PC-9 (cell line): ENCODE measurements around the gene PPEF1. TPM values are rescaled to one million over a fixed set of nuclear protein-coding genes. Genes with fewer than 3 reads are reported as not detected.

Experiments used
- BruUV-seq: library from RNA; stranded (reverse); fragments of 400-500 nt; replicated peaks from 2 replicates; lab custom pipeline; 2021; lab: Mats Ljungman, UMichigan
- CTCF ChIA-PET: fragments of 300-600 bp; sonication (Branson Sonifier 250); formaldehyde crosslinking; loops from one replicate; lab custom pipeline; 2022; ENCODE audit warnings: antibody characterized with exemption; lab: Charles Lee
- POLR2A ChIA-PET: fragments of 300-600 bp; sonication (Branson Sonifier 250); formaldehyde crosslinking; loops from one replicate; lab custom pipeline; 2022; ENCODE audit warnings: antibody characterized with exemption; ENCODE audit not compliant: unreplicated experiment; lab: Charles Lee
- DNase-seq, 2 experiments: peaks; one replicate each; pipeline versions ENCODE4 v3.0.0 to v3.0.0-alpha.2; 2015 to 2022; ENCODE audit warnings: mixed read lengths in 1 of 2
- H2AFZ ChIP-seq: fragments of 200-600 bp; sonication (generic); 2 replicates; pipeline ENCODE4 v1.8.1; 2017; ENCODE audit warnings: antibody characterized with exemption
- H3F3A ChIP-seq: fragments of 200-600 bp; sonication (generic); 2 replicates; pipeline ENCODE4 v1.8.1; 2017; ENCODE audit warnings: antibody characterized with exemption, mild to moderate bottlenecking, low read depth; ENCODE audit not compliant: insufficient read depth
- H3K27ac ChIP-seq: fragments of 200-600 bp; sonication (generic); 2 replicates; pipeline ENCODE4 v1.6.1; 2016; ENCODE audit warnings: mixed run types
- H3K27me3 ChIP-seq: fragments of 200-600 bp; sonication (generic); 2 replicates; pipeline ENCODE4 v1.6.1; 2016; ENCODE audit warnings: low read depth, mixed run types; ENCODE audit not compliant: insufficient read depth
- H3K36me3 ChIP-seq: fragments of 200-600 bp; sonication (generic); 2 replicates; pipeline ENCODE4 v1.6.1; 2016; ENCODE audit warnings: low read depth, mixed run types
- H3K4me1 ChIP-seq: fragments of 200-600 bp; sonication (generic); replicated peaks from 2 replicates; pipeline ENCODE4 v1.6.1; 2016; ENCODE audit warnings: mixed run types; ENCODE audit not compliant: insufficient read depth
- H3K4me2 ChIP-seq: fragments of 200-600 bp; sonication (generic); 2 replicates; pipeline ENCODE4 v1.6.1; 2017; ENCODE audit warnings: mixed run types
- H3K4me3 ChIP-seq: fragments of 200-600 bp; sonication (generic); 2 replicates; pipeline ENCODE4 v1.6.1; 2016; ENCODE audit warnings: mixed run types
- H3K79me2 ChIP-seq: fragments of 200-600 bp; sonication (generic); 2 replicates; pipeline ENCODE4 v1.6.1; 2017; ENCODE audit warnings: low read depth, mixed run types
- H3K9me2 ChIP-seq: fragments of 200-600 bp; sonication (generic); 2 replicates; pipeline ENCODE4 v1.8.1; 2017; ENCODE audit warnings: mild to moderate bottlenecking; ENCODE audit not compliant: insufficient read depth
- H3K9me3 ChIP-seq: fragments of 200-600 bp; sonication (generic); 2 replicates; pipeline ENCODE4 v1.8.1; 2016; ENCODE audit warnings: low read depth; ENCODE audit not compliant: insufficient read depth
- H4K20me1 ChIP-seq: fragments of 200-600 bp; sonication (generic); 2 replicates; pipeline ENCODE4 v1.8.1; 2017; ENCODE audit not compliant: insufficient read depth
- CTCF ChIP-seq: fragments of 200-600 bp; sonication (generic); conservative IDR thresholded peaks from 2 replicates; pipeline ENCODE4 v1.6.1; 2017; ENCODE audit warnings: mixed run types, antibody characterized with exemption, mild to moderate bottlenecking, moderate library complexity
- EZH2 ChIP-seq: fragments of 200-600 bp; sonication (generic); IDR thresholded peaks from 2 replicates; pipeline ENCODE4 v1.8.0; 2017; ENCODE audit warnings: antibody characterized with exemption, low read depth
- intact Hi-C: fragments of 100-400 bp; cut with micrococcal nuclease; formaldehyde crosslinking; loops from one replicate; pipeline ENCODE4 v1.10.0; 2022; ENCODE audit not compliant: unreplicated experiment
- total RNA-seq: library from RNA; stranded (reverse); gene quantifications from 2 replicates; pipeline ENCODE4 v1.2.3, GENCODE V29; 2021

The PPEF1 gene
- total RNA-seq, 1 experiment from 2014 or later, result not detected

GRCh38 chrX:18692541-18692940 lies 14.9 kb upstream of the PPEF1 start:
- CTCF ChIA-PET, result no interaction called here

GRCh38 chrX:18696653-18697052 lies 10.8 kb upstream of the PPEF1 start:
- no peaks in the 10 kb centered on the region for H3K4me1 ChIP-seq
- intact Hi-C loops, result no loop called here
- no peaks in the 10 kb centered on the region for H3K9me2 ChIP-seq
- no peak overlapping the region for H3K4me2 ChIP-seq
- ChIA-PET POLR2A (interaction anchor here (0.5 kb wide), 1 partner anchor 80 kb away, joined by 8 read pairs; no protein-coding TSS in a partner anchor), CTCF (no interaction called here)
- H3F3A ChIP-seq, result no peaks in the 10 kb centered on the region
- no peak for DNase-seq
- H3K4me3 ChIP-seq, result no peak overlapping the region
- TF ChIP-seq EZH2 (no peak), CTCF (no peak)
- H2AFZ ChIP-seq, result no peak overlapping the region
- no TSS peak for BruUV-seq
- H3K27me3 ChIP-seq, result 0 out of 2 replicates have a peak, but pooled peaks cover 2% of the 10 kb centered on the region
- H3K9me3 ChIP-seq, result no peaks in the 10 kb centered on the region
- no peaks in the 10 kb centered on the region for H3K36me3 ChIP-seq
- no peaks in the 10 kb centered on the region for H4K20me1 ChIP-seq
- H3K27ac ChIP-seq, result no peak overlapping the region
- H3K79me2 ChIP-seq, result no peaks in the 10 kb centered on the region

More at GRCh38 chrX:18692541-18692940, 14.9 kb upstream of the PPEF1 start:
- H3K79me2 ChIP-seq, result no peaks in the 10 kb centered on the region
- H3K27me3 ChIP-seq, result 0 out of 2 replicates have a peak, but pooled peaks cover 2% of the 10 kb centered on the region
- H3K27ac ChIP-seq, result no peak overlapping the region
- H3F3A ChIP-seq, result no peaks in the 10 kb centered on the region
- no peaks in the 10 kb centered on the region for H3K9me2 ChIP-seq
- no peak overlapping the region for H3K4me2 ChIP-seq
- POLR2A ChIA-PET, result no interaction called here
- no peaks in the 10 kb centered on the region for H3K4me1 ChIP-seq
- H3K9me3 ChIP-seq, result no peaks in the 10 kb centered on the region
- H2AFZ ChIP-seq, result no peak overlapping the region
- TF ChIP-seq EZH2 (no peak), CTCF (no peak)
- H3K36me3 ChIP-seq, result no peaks in the 10 kb centered on the region
- H4K20me1 ChIP-seq, result no peaks in the 10 kb centered on the region
- no peak for DNase-seq
- no TSS peak for BruUV-seq
- intact Hi-C loops, result no loop called here
- no peak overlapping the region for H3K4me3 ChIP-seq

DNA sequence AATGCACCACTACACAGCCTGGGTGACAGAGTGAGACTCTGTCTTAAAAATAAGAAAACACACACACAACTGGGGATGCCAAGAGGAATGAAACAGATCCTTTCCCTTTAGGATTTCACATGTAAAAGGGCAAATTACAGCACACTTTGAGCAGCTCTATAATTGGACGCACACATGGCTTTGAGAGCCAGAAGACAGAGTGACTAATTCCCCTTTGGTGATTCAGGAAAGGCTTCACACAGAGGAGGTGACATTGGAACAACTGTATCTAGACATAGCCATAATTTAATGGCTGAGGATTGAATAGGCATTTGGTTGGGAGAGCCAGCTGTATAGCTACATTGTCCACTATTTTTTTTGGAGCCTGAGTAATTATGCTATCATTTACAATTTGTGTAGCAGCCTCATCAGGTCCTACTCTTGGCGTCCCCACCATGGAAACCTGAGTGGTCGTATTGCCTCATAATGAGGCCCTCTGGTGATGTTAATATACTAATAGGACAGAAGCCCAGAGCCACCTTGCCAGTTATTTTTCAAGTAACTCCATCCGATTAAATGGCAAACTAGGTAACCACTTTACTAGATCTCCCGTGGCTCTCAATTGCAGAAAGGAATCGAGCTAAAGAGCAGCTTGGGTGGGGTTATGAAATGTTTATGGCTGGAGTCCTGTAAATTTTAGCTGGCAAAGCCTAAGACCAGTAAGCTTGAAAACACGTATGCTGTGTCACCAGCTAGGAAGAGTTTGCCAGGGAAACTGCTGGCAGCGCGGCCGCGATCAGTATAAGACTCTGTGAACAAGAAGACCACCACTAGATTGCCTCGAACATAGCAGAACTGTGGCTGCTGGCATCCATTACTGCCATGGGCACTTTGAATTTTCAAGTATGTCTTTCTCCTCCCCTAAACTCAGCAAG lies 8.5 kb upstream of the PPEF1 start:
- intact Hi-C loops, result no loop called here
- H3K9me3 ChIP-seq, result no peaks in the 10 kb centered on the region
- H4K20me1 ChIP-seq, result no peaks in the 10 kb centered on the region
- no peak overlapping the region for H3K27ac ChIP-seq
- no peak for DNase-seq
- no peak overlapping the region for H3K4me2 ChIP-seq
- H3K36me3 ChIP-seq, result no peaks in the 10 kb centered on the region
- ChIA-PET CTCF (no interaction called here), POLR2A (no interaction called here)
- no peak overlapping the region for H3K4me3 ChIP-seq
- no peaks in the 10 kb centered on the region for H3K27me3 ChIP-seq
- peaks cover 17% of the 10 kb centered on the region for H3K4me1 ChIP-seq
- H3K9me2 ChIP-seq, result no peaks in the 10 kb centered on the region
- no peak for TF ChIP-seq CTCF
- no TSS peak for BruUV-seq
- no peaks in the 10 kb centered on the region for H3K79me2 ChIP-seq
- H3F3A ChIP-seq, result 0 out of 2 replicates have a peak, but pooled peaks cover 5% of the 10 kb centered on the region
- H2AFZ ChIP-seq, result no peak overlapping the region
